HepG2 (cell line): Measurements from ENCODE around the gene EPN3. TPM values are rescaled to one million over a fixed set of nuclear protein-coding genes. Genes with fewer than 3 reads are reported as not detected.

Experiments used
- KAT7 ChIP-seq: IDR thresholded peaks from 2 replicates; pipeline ENCODE4 v1.6.1; 2018; ENCODE audit warnings: borderline replicate concordance, missing compliant biosample characterization
- RARA ChIP-seq: IDR thresholded peaks from 2 replicates; pipeline ENCODE4 v1.6.1; 2016; ENCODE audit warnings: missing genetic modification reagents, missing compliant biosample characterization
- RFXANK ChIP-seq: IDR thresholded peaks from 2 replicates; pipeline ENCODE4 v1.6.1; 2016
- SIN3B ChIP-seq: fragments of 150-350 bp; IDR thresholded peaks from 2 replicates; pipeline ENCODE4 v1.6.1; 2014; ENCODE audit warnings: low read length
- SSRP1 ChIP-seq: IDR thresholded peaks from 2 replicates; pipeline ENCODE4 v1.6.1; 2016; ENCODE audit warnings: control low read depth
- SYNCRIP ChIP-seq: fragments of 200-400 bp; formaldehyde crosslinking; IDR thresholded peaks from 2 replicates; pipeline ENCODE4 v1.6.1; 2018; ENCODE audit warnings: mild to moderate bottlenecking, low read depth, low read length; ENCODE audit not compliant: insufficient read depth
- TP53 ChIP-seq: sonication (generic); formaldehyde crosslinking; conservative IDR thresholded peaks from 2 replicates; pipeline ENCODE4 v1.4.0; 2020; ENCODE audit warnings: missing genetic modification reagents
- ZBTB3 ChIP-seq: sonication (generic); formaldehyde crosslinking; IDR thresholded peaks from 2 replicates; pipeline ENCODE4 v1.4.0; 2020; ENCODE audit warnings: low read depth, mild to moderate bottlenecking, moderate library complexity, missing genetic modification reagents, borderline replicate concordance
- ZFP82 ChIP-seq: sonication (generic); formaldehyde crosslinking; IDR thresholded peaks from 2 replicates; pipeline ENCODE4 v1.5.1; 2020; ENCODE audit warnings: mild to moderate bottlenecking, missing genetic modification reagents, borderline replicate concordance
- ZKSCAN1 ChIP-seq: fragments of 150-350 bp; IDR thresholded peaks from 2 replicates; pipeline ENCODE4 v1.6.1; 2014; ENCODE audit warnings: low read length
- ZKSCAN5 ChIP-seq: sonication (generic); formaldehyde crosslinking; IDR thresholded peaks from 2 replicates; pipeline ENCODE4 v1.5.1; 2020; ENCODE audit warnings: mild to moderate bottlenecking, missing genetic modification reagents
- ZNF20 ChIP-seq: sonication (generic); formaldehyde crosslinking; IDR thresholded peaks from 2 replicates; pipeline ENCODE4 v1.4.0; 2020; ENCODE audit warnings: mild to moderate bottlenecking, moderate library complexity, missing genetic modification reagents
- ZNF230 ChIP-seq: sonication (generic); formaldehyde crosslinking; IDR thresholded peaks from 2 replicates; pipeline ENCODE4 v1.4.0; 2020; ENCODE audit warnings: mild to moderate bottlenecking, missing genetic modification reagents
- ZNF260 ChIP-seq: sonication (generic); formaldehyde crosslinking; IDR thresholded peaks from 2 replicates; pipeline ENCODE4 v1.4.0; 2020; ENCODE audit warnings: missing genetic modification reagents, low read depth, mild to moderate bottlenecking, borderline replicate concordance
- ZNF570 ChIP-seq: sonication (generic); formaldehyde crosslinking; IDR thresholded peaks from 2 replicates; pipeline ENCODE4 v1.4.0; 2020; ENCODE audit warnings: mild to moderate bottlenecking, missing genetic modification reagents, borderline replicate concordance
- ZNF788 ChIP-seq: sonication (generic); formaldehyde crosslinking; IDR thresholded peaks from 2 replicates; pipeline ENCODE4 v1.5.0; 2020; ENCODE audit warnings: mild to moderate bottlenecking, missing genetic modification reagents, borderline replicate concordance
- ZNF790 ChIP-seq: sonication (generic); formaldehyde crosslinking; IDR thresholded peaks from 2 replicates; pipeline ENCODE4 v1.8.0; 2022; ENCODE audit warnings: missing genetic modification reagents, mild to moderate bottlenecking, borderline replicate concordance
- ZSCAN12 ChIP-seq: sonication (generic); formaldehyde crosslinking; IDR thresholded peaks from 2 replicates; pipeline ENCODE4 v1.9.0; 2021; ENCODE audit warnings: mild to moderate bottlenecking, missing genetic modification reagents
- polyA plus RNA-seq, 8 experiments: library from polyadenylated mRNA; depleted of rRNA in 3 of 8; stranded (reverse) in 7 of 8; unstranded in 1 of 8; fragments of >200 nt; fragmentation: Illumina TruSeq in 4 of 8; extraction: Trizol in 4 of 8; gene quantifications; 2 replicates each; pipeline versions ENCODE4 v1.2.1 to v1.2.3, GENCODE V29; 2011 to 2016; ENCODE audit warnings: low read depth in 4 of 8, missing spikeins in 1 of 8, mixed read lengths in 1 of 8; ENCODE audit not compliant: insufficient read depth in 1 of 8
- total RNA-seq, 5 experiments: library from RNA; depleted of rRNA; stranded (reverse); fragments of >200 nt; fragmentation: Illumina TruSeq; extraction: Trizol; gene quantifications; 2 replicates each; pipeline ENCODE4 v1.2.3, GENCODE V29; 2016; ENCODE audit warnings: low read depth in 1 of 5
- TF ChIP-seq, protein P1 (sequence below): sonication (generic); formaldehyde crosslinking; IDR thresholded peaks from 2 replicates; pipeline ENCODE4 v1.8.0; 2022; ENCODE audit warnings: mild to moderate bottlenecking, missing genetic modification reagents, moderate library complexity
- TF ChIP-seq, protein P2 (sequence below): sonication (generic); formaldehyde crosslinking; IDR thresholded peaks from 2 replicates; pipeline ENCODE4 v1.5.1; 2020; ENCODE audit warnings: mild to moderate bottlenecking, missing genetic modification reagents, moderate library complexity
- TF ChIP-seq, protein P3 (sequence below): sonication (generic); formaldehyde crosslinking; conservative IDR thresholded peaks from 2 replicates; pipeline ENCODE4 v1.8.0; 2022; ENCODE audit warnings: missing genetic modification reagents
- TF ChIP-seq, protein P4 (sequence below): sonication (generic); formaldehyde crosslinking; IDR thresholded peaks from 2 replicates; pipeline ENCODE4 v1.4.0; 2020; ENCODE audit warnings: missing genetic modification reagents

EPN3 gene
- total and polyA plus RNA-seq, 2 of the 13 experiments (the other 11 are each of a cell fraction or from before 2014, with no cell fraction given) = 0.11 to 0.95 TPM

DNA sequence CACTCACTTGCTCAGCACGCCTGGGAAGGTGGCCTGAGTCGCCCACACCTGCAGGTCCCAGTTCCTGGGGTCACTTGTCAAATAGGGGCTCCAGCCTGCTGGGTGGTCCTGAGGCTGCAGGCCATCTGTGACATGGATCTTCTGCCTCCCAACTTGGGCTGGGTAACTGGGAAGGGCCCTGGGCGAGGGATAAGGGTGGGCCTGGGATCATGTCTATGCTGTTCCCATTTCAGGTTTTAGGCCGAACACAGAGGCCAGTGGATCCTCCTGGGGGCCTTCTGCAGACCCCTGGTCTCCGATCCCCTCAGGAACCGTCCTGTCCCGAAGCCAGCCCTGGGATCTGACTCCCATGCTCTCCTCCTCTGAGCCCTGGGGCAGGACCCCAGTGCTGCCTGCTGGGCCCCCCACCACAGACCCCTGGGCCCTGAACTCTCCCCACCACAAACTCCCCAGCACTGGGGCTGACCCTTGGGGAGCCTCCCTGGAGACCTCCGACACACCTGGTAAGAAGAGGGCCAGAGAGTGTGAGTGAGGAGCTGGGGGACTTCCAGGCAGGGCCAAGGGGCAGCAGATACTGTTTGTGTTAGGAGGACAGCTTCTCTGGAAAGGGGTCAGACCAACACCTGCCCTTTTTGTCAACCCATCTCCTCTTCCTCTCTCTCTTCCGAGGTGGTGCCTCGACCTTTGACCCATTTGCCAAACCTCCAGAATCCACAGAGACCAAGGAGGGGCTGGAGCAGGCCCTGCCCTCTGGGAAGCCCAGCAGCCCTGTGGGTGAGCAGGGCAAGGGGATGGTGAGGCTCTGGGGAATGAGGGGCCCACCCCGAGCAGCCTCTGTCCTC, 8.2 kb downstream of the EPN3 start (continued):
- TF ChIP-seq SYNCRIP = no peak
- TF ChIP-seq ZNF230 (CRISPR knock-in tag) = no peak
- TF ChIP-seq, protein P1, sequence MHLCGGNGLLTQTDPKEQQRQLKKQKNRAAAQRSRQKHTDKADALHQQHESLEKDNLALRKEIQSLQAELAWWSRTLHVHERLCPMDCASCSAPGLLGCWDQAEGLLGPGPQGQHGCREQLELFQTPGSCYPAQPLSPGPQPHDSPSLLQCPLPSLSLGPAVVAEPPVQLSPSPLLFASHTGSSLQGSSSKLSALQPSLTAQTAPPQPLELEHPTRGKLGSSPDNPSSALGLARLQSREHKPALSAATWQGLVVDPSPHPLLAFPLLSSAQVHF (CRISPR knock-in tag) = no peak
- no peak for TF ChIP-seq ZKSCAN5 (CRISPR knock-in tag)
- no peak for TF ChIP-seq SIN3B
- no peak for TF ChIP-seq ZBTB3 (CRISPR knock-in tag)
- TF ChIP-seq RARA = no peak
- no peak for TF ChIP-seq TP53 (CRISPR knock-in tag)
- TF ChIP-seq ZNF570 (CRISPR knock-in tag) = no peak
- TF ChIP-seq, protein P2, sequence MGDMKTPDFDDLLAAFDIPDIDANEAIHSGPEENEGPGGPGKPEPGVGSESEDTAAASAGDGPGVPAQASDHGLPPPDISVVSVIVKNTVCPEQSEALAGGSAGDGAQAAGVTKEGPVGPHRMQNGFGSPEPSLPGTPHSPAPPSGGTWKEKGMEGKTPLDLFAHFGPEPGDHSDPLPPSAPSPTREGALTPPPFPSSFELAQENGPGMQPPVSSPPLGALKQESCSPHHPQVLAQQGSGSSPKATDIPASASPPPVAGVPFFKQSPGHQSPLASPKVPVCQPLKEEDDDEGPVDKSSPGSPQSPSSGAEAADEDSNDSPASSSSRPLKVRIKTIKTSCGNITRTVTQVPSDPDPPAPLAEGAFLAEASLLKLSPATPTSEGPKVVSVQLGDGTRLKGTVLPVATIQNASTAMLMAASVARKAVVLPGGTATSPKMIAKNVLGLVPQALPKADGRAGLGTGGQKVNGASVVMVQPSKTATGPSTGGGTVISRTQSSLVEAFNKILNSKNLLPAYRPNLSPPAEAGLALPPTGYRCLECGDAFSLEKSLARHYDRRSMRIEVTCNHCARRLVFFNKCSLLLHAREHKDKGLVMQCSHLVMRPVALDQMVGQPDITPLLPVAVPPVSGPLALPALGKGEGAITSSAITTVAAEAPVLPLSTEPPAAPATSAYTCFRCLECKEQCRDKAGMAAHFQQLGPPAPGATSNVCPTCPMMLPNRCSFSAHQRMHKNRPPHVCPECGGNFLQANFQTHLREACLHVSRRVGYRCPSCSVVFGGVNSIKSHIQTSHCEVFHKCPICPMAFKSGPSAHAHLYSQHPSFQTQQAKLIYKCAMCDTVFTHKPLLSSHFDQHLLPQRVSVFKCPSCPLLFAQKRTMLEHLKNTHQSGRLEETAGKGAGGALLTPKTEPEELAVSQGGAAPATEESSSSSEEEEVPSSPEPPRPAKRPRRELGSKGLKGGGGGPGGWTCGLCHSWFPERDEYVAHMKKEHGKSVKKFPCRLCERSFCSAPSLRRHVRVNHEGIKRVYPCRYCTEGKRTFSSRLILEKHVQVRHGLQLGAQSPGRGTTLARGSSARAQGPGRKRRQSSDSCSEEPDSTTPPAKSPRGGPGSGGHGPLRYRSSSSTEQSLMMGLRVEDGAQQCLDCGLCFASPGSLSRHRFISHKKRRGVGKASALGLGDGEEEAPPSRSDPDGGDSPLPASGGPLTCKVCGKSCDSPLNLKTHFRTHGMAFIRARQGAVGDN (CRISPR knock-in tag) = no peak; the same call in 1 of the 2 replicates
- TF ChIP-seq, protein P3, sequence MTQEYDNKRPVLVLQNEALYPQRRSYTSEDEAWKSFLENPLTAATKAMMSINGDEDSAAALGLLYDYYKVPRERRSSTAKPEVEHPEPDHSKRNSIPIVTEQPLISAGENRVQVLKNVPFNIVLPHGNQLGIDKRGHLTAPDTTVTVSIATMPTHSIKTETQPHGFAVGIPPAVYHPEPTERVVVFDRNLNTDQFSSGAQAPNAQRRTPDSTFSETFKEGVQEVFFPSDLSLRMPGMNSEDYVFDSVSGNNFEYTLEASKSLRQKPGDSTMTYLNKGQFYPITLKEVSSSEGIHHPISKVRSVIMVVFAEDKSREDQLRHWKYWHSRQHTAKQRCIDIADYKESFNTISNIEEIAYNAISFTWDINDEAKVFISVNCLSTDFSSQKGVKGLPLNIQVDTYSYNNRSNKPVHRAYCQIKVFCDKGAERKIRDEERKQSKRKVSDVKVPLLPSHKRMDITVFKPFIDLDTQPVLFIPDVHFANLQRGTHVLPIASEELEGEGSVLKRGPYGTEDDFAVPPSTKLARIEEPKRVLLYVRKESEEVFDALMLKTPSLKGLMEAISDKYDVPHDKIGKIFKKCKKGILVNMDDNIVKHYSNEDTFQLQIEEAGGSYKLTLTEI (CRISPR knock-in tag) = no peak
- no peak for TF ChIP-seq ZNF260
- no peak for TF ChIP-seq ZNF790 (CRISPR knock-in tag)
- TF ChIP-seq, protein P4, sequence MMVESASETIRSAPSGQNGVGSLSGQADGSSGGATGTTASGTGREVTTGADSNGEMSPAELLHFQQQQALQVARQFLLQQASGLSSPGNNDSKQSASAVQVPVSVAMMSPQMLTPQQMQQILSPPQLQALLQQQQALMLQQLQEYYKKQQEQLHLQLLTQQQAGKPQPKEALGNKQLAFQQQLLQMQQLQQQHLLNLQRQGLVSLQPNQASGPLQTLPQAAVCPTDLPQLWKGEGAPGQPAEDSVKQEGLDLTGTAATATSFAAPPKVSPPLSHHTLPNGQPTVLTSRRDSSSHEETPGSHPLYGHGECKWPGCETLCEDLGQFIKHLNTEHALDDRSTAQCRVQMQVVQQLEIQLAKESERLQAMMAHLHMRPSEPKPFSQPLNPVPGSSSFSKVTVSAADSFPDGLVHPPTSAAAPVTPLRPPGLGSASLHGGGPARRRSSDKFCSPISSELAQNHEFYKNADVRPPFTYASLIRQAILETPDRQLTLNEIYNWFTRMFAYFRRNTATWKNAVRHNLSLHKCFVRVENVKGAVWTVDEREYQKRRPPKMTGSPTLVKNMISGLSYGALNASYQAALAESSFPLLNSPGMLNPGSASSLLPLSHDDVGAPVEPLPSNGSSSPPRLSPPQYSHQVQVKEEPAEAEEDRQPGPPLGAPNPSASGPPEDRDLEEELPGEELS = no peak
- TF ChIP-seq RFXANK (CRISPR knock-in tag) = no peak
- TF ChIP-seq ZNF20 (CRISPR knock-in tag) = no peak
- TF ChIP-seq ZKSCAN1 = no peak
- TF ChIP-seq ZFP82 (CRISPR knock-in tag) = no peak
- peak; percentile 36; the same call in 1 of the 2 replicates for TF ChIP-seq ZNF788
- no peak for TF ChIP-seq ZSCAN12 (CRISPR knock-in tag)
- TF ChIP-seq SSRP1 (CRISPR knock-in tag) = 0 out of 2 replicates have a peak, but pooled peaks have one; percentile 16
- no peak for TF ChIP-seq KAT7 (CRISPR knock-in tag)
